ENCODE data around the gene FOXI1. TPM values are rescaled to one million over a fixed set of nuclear protein-coding genes. Genes with fewer than 3 reads are reported as not detected.
"Not testable (repeated sequence)": the region's sequence is repeated elsewhere in the genome, so short reads cannot be mapped to it uniquely, and the experiment has no call there.

The FOXI1 gene
- total RNA-seq, 2 experiments from 2014 or later, result not detected

GRCh38 chr5:170121321-170121720 lies 15.6 kb downstream of the FOXI1 start:
- peaks cover 18% of the 10 kb centered on the region for H3K27me3 Mint-ChIP-seq
- ATAC-seq (ENCODE audit: low read depth) (no peak), DNase-seq (no peak)
- no peaks in the 10 kb centered on the region for H3K4me1 Mint-ChIP-seq
- H3K36me3 Mint-ChIP-seq, result no peaks in the 10 kb centered on the region
- H3K9me3 Mint-ChIP-seq, result peaks cover 4% of the 10 kb centered on the region
- no peak overlapping the region for H3K27ac Mint-ChIP-seq
- no peak overlapping the region for H3K4me3 Mint-ChIP-seq
- POLR2A ChIA-PET, result no interaction called here

- H3K9me3 Mint-ChIP-seq, result peaks cover 5% of the 10 kb centered on the region
- H3K36me3 Mint-ChIP-seq, result no peaks in the 10 kb centered on the region
- POLR2A ChIA-PET, result no interaction called here
- H3K4me3 Mint-ChIP-seq, result no peak overlapping the region
- DNase-seq (no peak), ATAC-seq (ENCODE audit: low read depth) (no peak)
- H3K4me1 Mint-ChIP-seq, result no peaks in the 10 kb centered on the region
- H3K27ac Mint-ChIP-seq, result no peak overlapping the region
- peaks cover 44% of the 10 kb centered on the region for H3K27me3 Mint-ChIP-seq
Measured at GRCh38 chr5:170126061-170126460, 20.4 kb downstream of the FOXI1 start.

- Mint-ChIP-seq H3K27ac (no peak overlapping the region), H3K4me3 (no peak overlapping the region), H3K9me3 (peaks cover 5% of the 10 kb centered on the region), H3K4me1 (no peaks in the 10 kb centered on the region), H3K36me3 (no peaks in the 10 kb centered on the region), H3K27me3 (peaks cover 44% of the 10 kb centered on the region)
- POLR2A ChIA-PET, result no interaction called here
- DNase-seq (no peak), ATAC-seq (ENCODE audit: low read depth) (no peak)
Measured at GRCh38 chr5:170126626-170127025, 20.9 kb downstream of the FOXI1 start.

- Mint-ChIP-seq H3K4me1 (no peaks in the 10 kb centered on the region), H3K9me3 (peaks cover 1% of the 10 kb centered on the region), H3K36me3 (no peaks in the 10 kb centered on the region), H3K27me3 (peaks cover 49% of the 10 kb centered on the region), H3K27ac (no peak overlapping the region), H3K4me3 (no peak overlapping the region)
- ATAC-seq (ENCODE audit: low read depth), result no peak
- DNase-seq, result no peak
- POLR2A ChIA-PET, result no interaction called here
Measured at GRCh38 chr5:170131235-170131634, 25.5 kb downstream of the FOXI1 start.

GRCh38 chr5:170132269-170132975 lies 26.7 kb downstream of the FOXI1 start:
- ATAC-seq (ENCODE audit: low read depth), result no peak
- Mint-ChIP-seq H3K9me3 (no peaks in the 10 kb centered on the region), H3K27ac (no peak overlapping the region), H3K4me1 (no peaks in the 10 kb centered on the region), H3K36me3 (no peaks in the 10 kb centered on the region), H3K27me3 (peaks cover 41% of the 10 kb centered on the region), H3K4me3 (no peak overlapping the region)
- DNase-seq, result no peak
- POLR2A ChIA-PET, result no interaction called here

GRCh38 chr5:170132976-170133448 lies 27.3 kb downstream of the FOXI1 start:
- no peak for ATAC-seq (ENCODE audit: low read depth)
- no peaks in the 10 kb centered on the region for H3K36me3 Mint-ChIP-seq

GRCh38 chr5:170135796-170136490 lies 30.2 kb downstream of the FOXI1 start:
- DNase-seq (no peak), ATAC-seq (ENCODE audit: low read depth) (no peak)
- peaks cover 16% of the 10 kb centered on the region for H3K27me3 Mint-ChIP-seq
- H3K36me3 Mint-ChIP-seq, result no peaks in the 10 kb centered on the region
- H3K4me1 Mint-ChIP-seq, result no peaks in the 10 kb centered on the region
- POLR2A ChIA-PET, result no interaction called here
- no peak overlapping the region for H3K27ac Mint-ChIP-seq
- H3K9me3 Mint-ChIP-seq, result no peaks in the 10 kb centered on the region
- H3K4me3 Mint-ChIP-seq, result no peak overlapping the region

More at GRCh38 chr5:170132976-170133448, 27.3 kb downstream of the FOXI1 start:
- peaks cover 35% of the 10 kb centered on the region for H3K27me3 Mint-ChIP-seq
- H3K4me1 Mint-ChIP-seq, result no peaks in the 10 kb centered on the region
- no peak overlapping the region for H3K27ac Mint-ChIP-seq
- POLR2A ChIA-PET, result no interaction called here
- no peaks in the 10 kb centered on the region for H3K9me3 Mint-ChIP-seq
- H3K4me3 Mint-ChIP-seq, result no peak overlapping the region
- no peak for DNase-seq

GRCh38 chr5:170136506-170136905 lies 30.8 kb downstream of the FOXI1 start:
- peaks cover 19% of the 10 kb centered on the region for H3K27me3 Mint-ChIP-seq
- DNase-seq (no peak), ATAC-seq (ENCODE audit: low read depth) (no peak)
- H3K4me1 Mint-ChIP-seq, result peaks cover 2% of the 10 kb centered on the region
- H3K9me3 Mint-ChIP-seq, result no peaks in the 10 kb centered on the region
- no peak overlapping the region for H3K4me3 Mint-ChIP-seq
- no peaks in the 10 kb centered on the region for H3K36me3 Mint-ChIP-seq
- no peak overlapping the region for H3K27ac Mint-ChIP-seq
- POLR2A ChIA-PET, result no interaction called here

- no peak for ATAC-seq (ENCODE audit: low read depth)
- no peaks in the 10 kb centered on the region for H3K9me3 Mint-ChIP-seq
- H3K4me3 Mint-ChIP-seq, result no peak overlapping the region
- no peaks in the 10 kb centered on the region for H3K36me3 Mint-ChIP-seq
- DNase-seq, result no peak
- H3K4me1 Mint-ChIP-seq, result peaks cover 2% of the 10 kb centered on the region
- H3K27me3 Mint-ChIP-seq, result peaks cover 19% of the 10 kb centered on the region
- no peak overlapping the region for H3K27ac Mint-ChIP-seq
- POLR2A ChIA-PET, result no interaction called here
Measured at GRCh38 chr5:170137694-170138214, 32.1 kb downstream of the FOXI1 start.

- H3K4me3 Mint-ChIP-seq, result no peak overlapping the region
- POLR2A ChIA-PET, result interaction anchor here (0.6 kb wide), 1 partner anchor 241 kb away, joined by 3 read pairs; no protein-coding TSS in a partner anchor
- no peak for DNase-seq
- peaks cover 2% of the 10 kb centered on the region for H3K4me1 Mint-ChIP-seq
- H3K36me3 Mint-ChIP-seq, result no peaks in the 10 kb centered on the region
- H3K27me3 Mint-ChIP-seq, result peaks cover 19% of the 10 kb centered on the region
- H3K9me3 Mint-ChIP-seq, result no peaks in the 10 kb centered on the region
- H3K27ac Mint-ChIP-seq, result no peak overlapping the region
- ATAC-seq (ENCODE audit: low read depth), result no peak
Measured at GRCh38 chr5:170138273-170138672, 32.6 kb downstream of the FOXI1 start.

- POLR2A ChIA-PET, result no interaction called here
- no peak for DNase-seq
- Mint-ChIP-seq H3K9me3 (no peaks in the 10 kb centered on the region), H3K4me1 (peaks cover 2% of the 10 kb centered on the region), H3K36me3 (no peaks in the 10 kb centered on the region), H3K4me3 (no peak overlapping the region), H3K27me3 (peaks cover 13% of the 10 kb centered on the region), H3K27ac (no peak overlapping the region)
- no peak for ATAC-seq (ENCODE audit: low read depth)
Measured at GRCh38 chr5:170139786-170140335, 34.2 kb downstream of the FOXI1 start.

- H3K9me3 Mint-ChIP-seq; H3K27ac Mint-ChIP-seq; POLR2A ChIA-PET; H3K4me1 Mint-ChIP-seq; DNase-seq; H3K4me3 Mint-ChIP-seq; H3K36me3 Mint-ChIP-seq; ATAC-seq (ENCODE audit: low read depth); H3K27me3 Mint-ChIP-seq: not testable (repeated sequence)
Measured at GRCh38 chr5:170141196-170141595, 35.5 kb downstream of the FOXI1 start.

GRCh38 chr5:170141636-170142035 lies 35.9 kb downstream of the FOXI1 start:
- no peaks in the 10 kb centered on the region for H3K9me3 Mint-ChIP-seq

GRCh38 chr5:170142196-170142595 lies 36.5 kb downstream of the FOXI1 start:
- H3K4me3 Mint-ChIP-seq, result no peak overlapping the region
- peaks cover 5% of the 10 kb centered on the region for H3K27me3 Mint-ChIP-seq
- no peaks in the 10 kb centered on the region for H3K9me3 Mint-ChIP-seq
- DNase-seq (no peak), ATAC-seq (ENCODE audit: low read depth) (no peak)
- peaks cover 2% of the 10 kb centered on the region for H3K4me1 Mint-ChIP-seq
- H3K27ac Mint-ChIP-seq, result no peak overlapping the region
- POLR2A ChIA-PET, result no interaction called here
- no peaks in the 10 kb centered on the region for H3K36me3 Mint-ChIP-seq

More at GRCh38 chr5:170141636-170142035, 35.9 kb downstream of the FOXI1 start:
- Mint-ChIP-seq H3K4me3 (no peak overlapping the region), H3K27me3 (peaks cover 5% of the 10 kb centered on the region), H3K4me1 (peaks cover 2% of the 10 kb centered on the region), H3K27ac (no peak overlapping the region), H3K36me3 (no peaks in the 10 kb centered on the region)
- POLR2A ChIA-PET, result no interaction called here
- DNase-seq (no peak), ATAC-seq (ENCODE audit: low read depth) (no peak)
